Choroid plexus epithelial cell (primary cell): ENCODE data around the gene CMTM4.
A peak's percentile ranks its signal among the peaks of the same experiment; 100 is the strongest.

ENCODE experiments used
- DNase-seq: peaks from one replicate; pipeline ENCODE4 v3.0.0-alpha.2; 2010; ENCODE audit warnings: low read depth
- H3K4me3 ChIP-seq: 2 replicates; pipeline ENCODE4 v1.5.1; 2011; ENCODE audit warnings: low read depth, mild to moderate bottlenecking, control low read depth, low read length, moderate library complexity
- CTCF ChIP-seq: conservative IDR thresholded peaks from 2 replicates; pipeline ENCODE4 v1.5.1; 2011; ENCODE audit warnings: low read depth, mild to moderate bottlenecking, control low read depth, inconsistent platforms, low read length, moderate library complexity

The CMTM4 gene

DNA sequence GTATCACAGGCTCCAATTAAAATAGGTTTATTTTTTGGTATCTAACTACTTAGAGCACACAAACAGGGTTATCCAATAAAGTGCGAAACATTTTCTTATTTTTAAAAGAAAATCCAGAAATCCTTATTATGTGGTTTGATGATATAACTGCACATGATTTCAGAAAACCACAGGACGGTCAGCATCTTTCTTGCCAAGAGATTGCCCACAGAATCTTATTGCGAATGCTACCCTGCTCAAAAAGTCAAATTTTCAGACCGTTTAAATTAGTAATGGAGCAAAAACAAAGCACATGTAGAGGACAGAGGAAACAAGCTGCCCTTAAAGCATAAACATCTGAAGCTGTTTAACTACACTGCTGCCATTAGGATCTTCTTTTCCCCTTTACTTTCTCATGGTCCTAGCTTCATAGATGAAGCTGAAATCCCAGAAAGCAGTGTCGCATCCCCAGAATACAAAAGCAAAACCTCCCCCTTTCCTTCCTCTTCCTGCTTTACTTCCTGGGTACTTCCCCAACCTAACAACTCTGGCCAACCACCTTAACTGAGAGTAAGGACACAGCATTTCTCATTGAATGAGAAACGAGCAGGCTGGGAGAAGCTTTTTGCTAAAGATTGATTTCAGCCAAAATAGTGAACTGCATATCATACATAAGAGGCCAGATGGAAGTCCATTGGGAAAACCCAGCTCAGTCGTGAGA, 43.7 kb downstream of the CMTM4 start:
- H3K4me3 ChIP-seq, result no peak overlapping the region
- DNase-seq, result no peak
- TF ChIP-seq CTCF, result no peak

- no peak for TF ChIP-seq CTCF
- no peak overlapping the region for H3K4me3 ChIP-seq
- no peak for DNase-seq
These were observed 44.6 kb downstream of the CMTM4 start for GRCh38 chr16:66651965-66652364.

GRCh38 chr16:66651474-66651765, 45.1 kb downstream of the CMTM4 start:
- DNase-seq, result no peak
- TF ChIP-seq CTCF, result no peak
- peak overlapping the region; percentile 43 for H3K4me3 ChIP-seq

- TF ChIP-seq CTCF, result peak; percentile 96
- H3K4me3 ChIP-seq, result peak overlapping the region; percentile 43
These were observed 45.7 kb downstream of the CMTM4 start for GRCh38 chr16:66650707-66651473.

GRCh38 chr16:66649636-66650205, 46.8 kb downstream of the CMTM4 start:
- no peak for DNase-seq
- no peak overlapping the region for H3K4me3 ChIP-seq
- TF ChIP-seq CTCF, result no peak

More at GRCh38 chr16:66650707-66651473, 45.7 kb downstream of the CMTM4 start:
- DNase-seq, result peak; percentile 94

DNA sequence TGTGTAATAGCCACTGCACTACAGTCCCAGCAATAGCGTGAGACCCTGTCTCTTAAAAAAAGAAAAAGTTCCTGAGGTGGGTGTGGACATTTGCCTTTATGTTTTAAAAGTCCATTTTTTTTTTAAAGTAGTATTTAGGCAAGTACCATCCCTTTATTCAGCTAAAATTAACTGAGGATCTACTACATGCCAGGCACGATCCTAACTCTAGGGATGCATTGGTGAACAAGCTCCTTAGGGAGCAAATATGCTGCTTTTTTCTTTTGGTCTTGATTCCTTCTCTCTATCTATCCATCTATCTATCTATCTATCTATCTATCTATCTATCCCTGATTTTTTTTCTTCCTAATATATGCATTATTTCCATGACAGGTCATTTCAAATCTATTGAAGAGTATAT, 47.4 kb downstream of the CMTM4 start:
- no peak for DNase-seq
- no peak overlapping the region for H3K4me3 ChIP-seq
- no peak for TF ChIP-seq CTCF
